Activated T-cell treated with anti-CD3 and anti-CD28 coated beads for 48 hours (primary cell): ENCODE measurements around the gene ASMTL.
"Not testable (repeated sequence)": the region's sequence is repeated elsewhere in the genome, so short reads cannot be mapped to it uniquely, and the experiment has no call there.

Experiments used
- DNase-seq: peaks from one replicate; pipeline ENCODE4 v3.0.0-alpha.2; 2020; ENCODE audit warnings: low read depth

ASMTL gene

DNA sequence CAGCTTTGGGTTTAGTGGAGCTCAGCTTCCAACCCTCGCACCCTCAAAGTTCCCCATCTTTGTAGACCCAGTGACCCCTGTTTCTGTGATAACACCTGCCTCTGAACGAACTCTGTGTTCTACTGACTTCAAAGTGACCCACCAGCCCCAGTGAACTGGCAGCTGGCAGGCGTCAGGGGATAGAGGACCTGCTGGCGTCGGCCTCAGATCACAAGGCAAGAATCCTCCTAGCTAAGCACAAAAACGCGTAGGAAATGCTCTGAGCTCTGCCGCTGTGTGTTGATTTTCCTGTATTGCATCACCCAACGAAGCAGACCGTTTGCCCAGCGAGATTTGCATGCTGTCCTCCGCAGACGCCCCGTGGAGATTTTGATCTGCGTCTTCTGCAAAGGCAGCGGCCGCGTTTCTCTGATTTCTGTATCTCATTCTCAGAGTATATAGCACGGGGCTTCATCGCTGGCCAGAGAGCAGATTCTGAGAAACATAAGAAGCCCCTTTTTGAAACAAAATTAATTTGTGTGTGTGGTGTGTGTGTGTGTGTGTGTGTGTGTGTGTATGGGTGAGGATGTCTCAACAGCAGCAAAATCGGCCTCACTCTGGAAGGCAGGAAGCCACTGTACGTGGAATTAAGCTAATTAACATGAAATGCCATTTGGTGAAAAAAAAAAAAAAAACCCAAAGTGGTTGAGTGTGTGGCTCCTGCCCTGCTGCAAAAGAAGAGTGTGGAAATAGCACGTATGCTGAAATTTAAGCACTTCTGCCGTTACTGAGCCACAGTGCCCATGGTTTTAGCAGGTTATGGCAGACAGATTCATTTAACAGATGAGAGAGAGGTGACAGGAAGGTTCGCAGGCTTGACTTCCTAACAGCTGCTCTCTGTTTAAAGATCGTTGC, 29.2 kb upstream of the ASMTL start:
- peak; percentile 65 for DNase-seq

- no peak for DNase-seq
These were observed 27.5 kb upstream of the ASMTL start for GRCh38 chrX:1480082-1480785.

GRCh38 chrX:1477801-1478458, 25.2 kb upstream of the ASMTL start:
- DNase-seq, result no peak

- no peak for DNase-seq
These were observed 24.5 kb upstream of the ASMTL start for GRCh38 chrX:1477229-1477628.

- DNase-seq, result no peak
These were observed 24.0 kb upstream of the ASMTL start for GRCh38 chrX:1476682-1477081.

GRCh38 chrX:1475881-1476280, 23.2 kb upstream of the ASMTL start:
- DNase-seq, result no peak

- DNase-seq, result no peak
These were observed 22.8 kb upstream of the ASMTL start for GRCh38 chrX:1475481-1475880.

- DNase-seq, result not testable (repeated sequence)
These were observed 21.9 kb upstream of the ASMTL start for GRCh38 chrX:1474593-1474992.

DNA sequence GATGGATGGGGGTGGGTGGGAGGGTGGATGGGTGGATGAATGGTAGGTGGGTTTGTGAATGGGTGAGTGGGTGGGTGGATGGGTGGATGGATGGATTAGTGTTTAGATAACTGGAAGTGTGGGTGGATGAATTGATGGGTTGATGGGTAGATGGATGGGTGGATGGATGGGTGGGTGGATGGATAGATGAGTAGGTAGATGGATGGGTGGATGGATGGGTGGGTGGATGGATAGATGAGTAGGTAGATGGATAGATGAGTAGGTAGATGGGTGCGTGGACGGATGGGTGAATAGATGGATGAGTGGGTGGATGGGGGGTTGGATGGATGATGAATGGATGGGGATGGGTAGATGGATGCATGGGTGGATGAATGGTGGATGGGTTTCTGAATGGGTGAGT, 20.3 kb upstream of the ASMTL start:
- no peak for DNase-seq

DNA sequence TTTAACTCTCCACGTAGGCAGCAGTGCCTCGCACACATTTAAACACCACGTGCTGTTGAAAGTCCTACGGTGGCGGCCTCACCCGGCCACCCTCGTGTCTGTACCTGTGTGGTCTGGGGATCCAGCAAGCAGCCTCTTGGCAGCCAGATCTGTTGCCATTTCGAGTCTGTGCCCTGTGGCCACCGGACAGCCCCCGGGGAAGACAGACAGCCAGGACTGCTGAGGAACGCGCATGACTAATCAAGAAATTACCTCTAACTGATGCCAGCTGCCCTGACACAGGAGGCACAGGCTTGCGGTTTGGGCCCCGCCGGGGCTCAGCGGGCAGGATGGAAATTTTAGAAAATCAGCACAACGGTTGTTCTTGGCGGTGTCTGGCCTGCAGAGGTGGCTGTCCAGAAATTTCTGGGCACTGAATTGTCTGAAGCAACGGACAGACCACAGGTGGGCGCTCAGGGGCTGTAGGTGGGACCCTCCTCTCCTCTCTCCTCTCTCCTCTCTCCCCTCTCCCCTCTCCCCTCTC, 15.6 kb upstream of the ASMTL start:
- peak; percentile 74 for DNase-seq

DNA sequence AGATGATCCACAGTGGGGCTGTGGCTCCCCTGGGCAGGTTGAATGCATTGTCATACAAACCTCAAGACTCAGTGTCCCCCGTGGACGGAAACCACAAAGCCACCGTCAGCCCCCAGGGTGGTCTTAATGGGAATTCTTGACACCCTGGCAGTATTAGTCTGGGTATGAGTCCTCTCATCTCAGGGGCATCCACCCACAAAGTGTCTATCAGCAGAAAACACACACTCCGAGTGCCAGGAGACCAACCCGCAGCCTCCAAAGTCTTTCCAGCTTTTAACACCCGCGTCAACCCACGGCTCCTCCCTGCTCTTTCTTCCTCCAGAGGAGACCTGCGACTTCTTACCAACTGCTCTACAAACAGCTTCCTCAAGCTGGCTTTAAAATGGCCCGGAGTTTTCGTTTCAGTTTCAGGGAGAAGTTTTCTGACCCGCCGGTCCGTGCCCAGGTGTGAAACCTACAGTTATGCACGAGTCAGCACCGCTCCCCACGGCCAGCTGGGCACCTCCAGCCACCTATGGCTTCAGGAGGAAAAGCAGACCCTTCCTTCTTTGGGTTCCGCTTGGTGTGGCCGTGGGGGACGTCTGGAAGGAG, 14.4 kb upstream of the ASMTL start:
- no peak for DNase-seq

DNA sequence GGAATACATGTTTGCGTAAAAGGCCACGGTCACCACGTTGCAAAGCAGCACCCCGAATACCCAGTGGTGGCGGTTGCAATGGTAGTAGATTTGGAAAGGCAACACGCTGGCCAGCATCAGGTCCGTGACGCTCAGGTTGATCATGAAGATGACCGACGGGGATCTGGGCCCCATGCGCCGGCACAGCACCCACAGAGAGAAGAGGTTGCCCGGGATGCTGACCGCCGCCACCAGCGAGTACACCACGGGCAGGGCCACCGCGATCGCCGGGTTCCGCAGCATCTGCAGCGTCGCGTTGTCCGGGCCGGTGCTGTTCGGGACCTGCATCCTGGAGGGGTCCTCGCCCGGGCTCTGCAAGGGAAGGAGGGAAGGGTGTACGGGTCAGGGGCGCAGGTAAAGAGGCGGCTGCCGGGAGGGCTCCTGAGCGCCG, 13.5 kb upstream of the ASMTL start:
- DNase-seq, result no peak

DNA sequence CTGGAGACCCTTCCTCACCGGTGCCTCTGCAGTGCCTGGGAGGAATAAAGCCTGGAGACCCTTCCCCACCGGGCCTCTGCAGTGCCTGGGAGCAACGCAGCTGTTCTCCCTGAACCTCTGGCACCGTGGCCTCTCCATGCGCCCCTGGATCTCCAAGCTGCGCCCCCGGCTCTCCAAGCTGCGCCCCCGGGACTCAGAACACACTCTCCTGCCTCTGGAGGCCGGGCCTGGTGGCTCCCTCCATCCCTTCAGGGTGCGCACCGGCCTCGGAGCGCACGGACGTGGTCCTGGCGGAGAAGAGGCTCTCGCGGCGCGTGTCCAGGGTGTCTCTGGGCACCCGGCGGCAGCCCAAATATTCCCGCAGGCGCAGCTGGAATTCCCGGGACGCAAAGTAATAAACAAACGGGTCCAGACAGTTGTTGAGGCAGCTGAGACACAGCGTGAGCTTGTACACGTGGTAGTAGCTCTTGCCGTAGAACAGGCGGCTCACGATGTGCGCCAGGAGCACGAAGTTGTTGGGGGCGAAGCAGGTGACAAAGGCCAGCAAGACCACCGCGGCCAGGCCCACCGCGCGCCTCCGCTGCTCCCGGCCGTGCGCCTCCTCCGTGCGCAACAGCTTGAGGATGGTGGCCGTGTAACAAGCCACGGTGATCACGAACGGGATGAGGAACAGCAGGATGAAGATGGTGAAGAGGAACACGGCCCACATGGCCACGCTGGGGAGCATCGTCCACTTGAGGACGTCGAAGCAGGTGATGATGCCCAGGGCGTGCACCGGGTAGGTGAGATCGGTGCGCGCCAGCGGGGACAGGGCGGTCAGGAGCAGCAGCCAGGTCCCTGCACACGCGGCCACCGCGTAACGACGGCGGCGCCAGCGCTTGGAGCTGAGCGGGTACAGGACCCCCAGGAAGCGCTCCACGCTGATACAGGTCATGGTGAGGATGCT, 12.8 kb upstream of the ASMTL start:
- DNase-seq, result no peak

DNA sequence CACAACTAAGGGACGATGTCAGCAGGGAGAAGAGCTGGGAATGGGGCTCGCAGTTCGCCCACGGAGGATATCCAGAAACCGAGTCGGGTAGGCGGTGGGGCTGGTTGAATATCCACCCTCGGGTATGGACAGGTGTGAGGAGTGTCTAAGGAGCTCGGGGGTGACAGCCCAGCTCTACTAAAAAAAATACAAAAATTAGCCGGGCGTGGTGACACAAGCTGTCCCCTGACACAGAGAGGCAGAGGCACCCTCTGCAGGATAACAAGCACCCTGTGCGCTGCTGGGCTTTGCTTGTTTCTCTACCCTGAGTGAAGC, 12.2 kb upstream of the ASMTL start:
- no peak for DNase-seq

GRCh38 chrX:1464041-1464970, 11.6 kb upstream of the ASMTL start:
- DNase-seq, result no peak

- DNase-seq, result no peak
These were observed 10.9 kb upstream of the ASMTL start for GRCh38 chrX:1463581-1463980.

DNA sequence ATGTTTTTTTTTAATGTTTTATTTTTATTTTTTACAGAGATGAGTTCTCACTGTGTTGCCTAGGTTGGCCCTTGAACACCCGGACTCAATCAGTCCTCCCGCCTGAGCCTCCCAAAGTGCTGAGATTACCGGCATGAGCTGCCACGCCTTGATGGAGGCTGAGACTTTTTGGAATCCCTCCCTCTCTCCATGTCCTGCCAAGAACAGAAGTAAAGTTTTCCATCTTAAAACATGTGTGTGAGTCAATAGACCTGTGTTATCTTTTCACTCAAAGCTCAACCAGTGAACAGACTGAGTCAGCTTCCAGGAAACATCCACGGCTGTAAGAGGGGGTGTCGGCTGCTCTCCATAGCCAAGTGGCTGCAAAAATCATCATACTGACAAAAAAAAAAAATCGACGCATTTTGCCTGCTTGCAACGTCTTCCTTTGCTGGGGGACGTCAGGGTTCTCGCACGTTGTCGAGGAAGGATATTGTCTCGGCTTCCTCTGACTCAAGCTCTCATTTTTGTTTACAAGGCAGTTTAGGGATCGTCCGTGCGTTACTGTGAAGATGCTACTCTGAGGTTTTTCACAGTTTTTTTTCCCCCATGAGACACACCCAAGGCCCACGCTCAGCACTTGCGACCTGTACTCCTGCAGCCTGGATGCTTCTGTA, 10.0 kb upstream of the ASMTL start:
- DNase-seq, result peak; percentile 60

DNA sequence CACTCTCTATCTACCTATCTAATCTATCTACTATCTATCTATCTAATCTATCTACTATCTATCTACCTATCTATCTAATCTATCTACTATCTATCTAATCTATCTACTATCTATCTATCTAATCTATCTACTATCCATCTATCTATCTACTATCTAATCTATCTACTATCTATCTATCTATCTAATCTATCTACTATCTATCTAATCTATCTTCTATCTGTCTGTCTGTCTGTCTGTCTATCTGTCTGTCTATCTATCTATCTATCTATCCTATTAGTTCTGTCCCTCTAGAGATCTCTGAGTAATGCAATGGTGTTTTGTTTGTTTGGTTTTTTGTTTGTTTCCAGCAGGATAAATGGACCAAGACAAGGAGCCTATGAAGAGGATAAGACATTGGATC, 9.4 kb upstream of the ASMTL start:
- DNase-seq, result no peak

- DNase-seq, result no peak
These were observed 3.2 kb upstream of the ASMTL start for GRCh38 chrX:1455948-1456280.
